H9 (cell line): Measurements from ENCODE around the gene PARD6B. TPM values are rescaled to one million over a fixed set of nuclear protein-coding genes. Genes with fewer than 3 reads are reported as not detected.
A peak's percentile ranks its signal among the peaks of the same experiment; 100 is the strongest.

Source experiments
- DNase-seq: peaks from one replicate; pipeline ENCODE4 v3.0.0-alpha.2; 2017
- H2AFZ ChIP-seq: one replicate; pipeline ENCODE4 v1.6.1; 2013; ENCODE audit warnings: mild to moderate bottlenecking, low read length, control low read depth, moderate library complexity
- H2AK5ac ChIP-seq: 2 replicates; pipeline ENCODE4 v1.6.1; 2013; ENCODE audit warnings: low read length, control low read depth, mixed read lengths; ENCODE audit not compliant: insufficient read length
- H2BK120ac ChIP-seq: one replicate; pipeline ENCODE4 v1.6.1; 2013; ENCODE audit warnings: low read depth, mild to moderate bottlenecking, low read length, control low read depth, inconsistent platforms; ENCODE audit not compliant: poor library complexity, severe bottlenecking
- H2BK12ac ChIP-seq: 2 replicates; pipeline ENCODE4 v1.6.1; 2013; ENCODE audit warnings: low read length, control low read depth, mixed read lengths, low read depth; ENCODE audit not compliant: insufficient read length
- H2BK15ac ChIP-seq: 2 replicates; pipeline ENCODE4 v1.6.1; 2013; ENCODE audit warnings: low read depth, low read length, control low read depth
- H2BK20ac ChIP-seq: one replicate; pipeline ENCODE4 v1.6.1; 2013; ENCODE audit warnings: low read depth, mild to moderate bottlenecking, low read length, control low read depth, inconsistent platforms; ENCODE audit not compliant: poor library complexity, severe bottlenecking
- H2BK5ac ChIP-seq: 2 replicates; pipeline ENCODE4 v1.6.1; 2013; ENCODE audit warnings: low read length, control low read depth, mixed read lengths; ENCODE audit not compliant: insufficient read length
- H3K14ac ChIP-seq: 2 replicates; pipeline ENCODE4 v1.6.1; 2013; ENCODE audit warnings: low read length, control low read depth; ENCODE audit not compliant: insufficient read depth
- H3K18ac ChIP-seq: 2 replicates; pipeline ENCODE4 v1.6.1; 2013; ENCODE audit warnings: low read depth, mild to moderate bottlenecking, mixed read lengths, low read length, control low read depth; ENCODE audit not compliant: insufficient read length
- H3K23ac ChIP-seq: 2 replicates; pipeline ENCODE4 v1.6.1; 2013; ENCODE audit warnings: low read length, control low read depth, mixed read lengths, low read depth; ENCODE audit not compliant: insufficient read length
- H3K23me2 ChIP-seq: 2 replicates; pipeline ENCODE4 v1.6.1; 2013; ENCODE audit warnings: low read depth, mild to moderate bottlenecking, mixed read lengths, low read length, control low read depth; ENCODE audit not compliant: insufficient read length, poor library complexity, severe bottlenecking
- H3K27ac ChIP-seq: 2 replicates; pipeline ENCODE4 v1.5.1; 2013; ENCODE audit warnings: low read length, control low read depth, mixed read lengths, low read depth; ENCODE audit not compliant: insufficient read length
- H3K27me3 ChIP-seq: 2 replicates; pipeline ENCODE4 v1.6.1; 2013; ENCODE audit warnings: low read length, control low read depth, inconsistent platforms; ENCODE audit not compliant: insufficient read depth
- H3K4ac ChIP-seq: 2 replicates; pipeline ENCODE4 v1.6.1; 2013; ENCODE audit warnings: low read depth, mild to moderate bottlenecking, control low read depth, inconsistent platforms, low read length, moderate library complexity
- H3K4me1 ChIP-seq: 2 replicates; pipeline ENCODE4 v1.6.1; 2013; ENCODE audit warnings: low read length, control low read depth, inconsistent platforms; ENCODE audit not compliant: insufficient read depth
- H3K4me2 ChIP-seq: 2 replicates; pipeline ENCODE4 v1.6.1; 2013; ENCODE audit warnings: low read length, control low read depth, mixed read lengths; ENCODE audit not compliant: insufficient read length, insufficient read depth
- H3K56ac ChIP-seq: 2 replicates; pipeline ENCODE4 v1.6.1; 2013; ENCODE audit warnings: low read depth, mild to moderate bottlenecking, mixed read lengths, low read length, control low read depth; ENCODE audit not compliant: insufficient read length
- H3K79me1 ChIP-seq: 2 replicates; pipeline ENCODE4 v1.6.1; 2013; ENCODE audit warnings: low read depth, mild to moderate bottlenecking, moderate library complexity, low read length, control low read depth, inconsistent platforms; ENCODE audit not compliant: insufficient read depth, poor library complexity, severe bottlenecking
- H3K79me2 ChIP-seq: 2 replicates; pipeline ENCODE4 v1.6.1; 2013; ENCODE audit warnings: low read length, control low read depth, inconsistent platforms; ENCODE audit not compliant: insufficient read depth
- H3K9ac ChIP-seq: 2 replicates; pipeline ENCODE4 v1.6.1; 2013; ENCODE audit warnings: low read length, control low read depth, mixed read lengths; ENCODE audit not compliant: insufficient read length; ENCODE audit errors: extremely low read depth
- H3K9me3 ChIP-seq: one replicate; pipeline ENCODE4 v1.6.1; 2013; ENCODE audit warnings: low read depth, low read length, inconsistent platforms; ENCODE audit not compliant: control insufficient read depth
- H3T11ph ChIP-seq: one replicate; pipeline ENCODE4 v1.6.1; 2013; ENCODE audit warnings: mild to moderate bottlenecking, low read length, control low read depth, inconsistent platforms
- H4K20me1 ChIP-seq: one replicate; pipeline ENCODE4 v1.6.1; 2013; ENCODE audit not compliant: control insufficient read depth, insufficient read length, insufficient read depth
- H4K5ac ChIP-seq: 2 replicates; pipeline ENCODE4 v1.6.1; 2013; ENCODE audit warnings: low read depth, mild to moderate bottlenecking, mixed read lengths, low read length, control low read depth; ENCODE audit not compliant: insufficient read length
- H4K8ac ChIP-seq: replicated peaks from 2 replicates; pipeline ENCODE4 v1.6.1; 2013; ENCODE audit warnings: low read length, control low read depth, mixed read lengths, low read depth; ENCODE audit not compliant: insufficient read length
- H4K91ac ChIP-seq: 2 replicates; pipeline ENCODE4 v1.6.1; 2013; ENCODE audit warnings: low read depth, mild to moderate bottlenecking, moderate library complexity, mixed read lengths, low read length, control low read depth; ENCODE audit not compliant: insufficient read length
- H3K27ac Mint-ChIP-seq, 3 experiments: 2 replicates in 2 of 3; 3 replicates in 1 of 3; pipeline ENCODE4 v1.8.0; 2020 to 2021; ENCODE audit warnings: mixed read lengths in 3 of 3, mild to moderate bottlenecking in 1 of 3, moderate library complexity in 1 of 3
- H3K27me3 Mint-ChIP-seq: 2 replicates; pipeline ENCODE4 v1.8.0; 2021; ENCODE audit warnings: low read depth, mild to moderate bottlenecking, moderate library complexity, mixed read lengths
- H3K36me3 Mint-ChIP-seq, 3 experiments: 2 replicates in 2 of 3; 3 replicates in 1 of 3; pipeline ENCODE4 v1.8.0; 2020 to 2021; ENCODE audit warnings: low read depth in 3 of 3, mixed read lengths in 3 of 3; ENCODE audit not compliant: insufficient read depth in 1 of 3
- H3K4me1 Mint-ChIP-seq, 2 experiments: 2 replicates each; pipeline ENCODE4 v1.8.0; 2020; ENCODE audit warnings: mixed read lengths in 2 of 2
- H3K4me3 Mint-ChIP-seq, 2 experiments: 2 replicates in 1 of 2; 3 replicates in 1 of 2; pipeline ENCODE4 v1.8.0; 2020 to 2021; ENCODE audit warnings: mild to moderate bottlenecking in 2 of 2, mixed read lengths in 2 of 2, moderate library complexity in 1 of 2
- H3K9me3 Mint-ChIP-seq, 2 experiments: 2 replicates in 1 of 2; 3 replicates in 1 of 2; pipeline ENCODE4 v1.8.0; 2020; ENCODE audit warnings: mild to moderate bottlenecking in 2 of 2, mixed read lengths in 2 of 2, moderate library complexity in 1 of 2
- WGBS: extraction: QIAGEN DNeasy Blood & Tissue Kit; methylation state at CpG from one replicate; pipeline ENCODE4 v1.1.7; 2013; ENCODE audit warnings: missing lambda C conversion rate, low lambda C conversion rate, mixed read lengths; ENCODE audit not compliant: insufficient read length; ENCODE audit errors: extremely low coverage; 5-methylcytosine and 5-hydroxymethylcytosine counted together
- total RNA-seq: library from RNA; stranded (reverse); gene quantifications from 2 replicates; pipeline ENCODE4 v1.2.1, GENCODE V29; 2021
- TF ChIP-seq, protein P1 (sequence below): fragments of 200-600 bp; sonication (generic); conservative IDR thresholded peaks from 3 replicates; pipeline ENCODE4 v1.8.0; 2021; ENCODE audit warnings: antibody characterized with exemption, mild to moderate bottlenecking

PARD6B gene
- total RNA-seq, 1 experiment from 2014 or later: 27.4 TPM

DNA sequence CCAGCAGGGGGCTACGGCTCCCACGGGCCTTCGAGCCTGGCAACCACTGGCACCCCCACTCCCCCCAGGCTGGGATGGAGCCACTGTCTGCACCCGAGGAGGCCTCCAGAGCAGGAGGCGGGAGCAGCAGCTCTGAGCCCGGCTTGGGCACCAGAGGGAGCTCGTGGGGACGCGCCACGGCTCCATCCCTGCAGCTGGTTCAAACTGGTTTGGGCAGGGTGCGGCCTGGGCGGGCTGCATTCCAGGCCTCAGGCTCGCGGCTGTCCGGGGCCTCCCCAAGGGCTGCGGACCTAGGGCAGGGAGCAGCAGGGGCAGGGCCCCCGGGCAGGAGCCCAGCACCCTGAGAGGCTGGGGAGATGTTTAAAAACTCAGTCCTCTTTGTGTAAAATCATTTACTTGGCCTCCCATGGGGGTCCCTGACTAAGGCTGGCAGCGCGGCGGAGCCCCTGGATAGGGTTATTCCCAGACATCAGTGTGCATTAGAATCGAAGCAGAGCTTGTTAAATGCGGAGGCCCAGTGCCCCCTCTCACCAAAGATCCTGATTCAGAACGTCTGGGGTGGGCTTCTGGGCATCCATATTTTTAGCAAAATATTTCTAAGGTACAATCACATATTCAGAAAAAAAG is 59.4 kb downstream of the PARD6B start:
- peak overlapping the region; percentile 1 for H3K18ac ChIP-seq
- H4K8ac ChIP-seq: no peak overlapping the region
- no peak overlapping the region for H2AK5ac ChIP-seq
- no peak overlapping the region for H3K23ac ChIP-seq
- no peaks in the 10 kb centered on the region for H3K4me1 ChIP-seq
- no peak overlapping the region for H4K5ac ChIP-seq
- H3K27me3 ChIP-seq: no peaks in the 10 kb centered on the region
- H3K56ac ChIP-seq: no peak overlapping the region
- H3K4ac ChIP-seq: no peak overlapping the region; the same call in 1 of the 2 replicates
- no peaks in the 10 kb centered on the region for H3K36me3 Mint-ChIP-seq
- H2BK15ac ChIP-seq: no peak overlapping the region
- peaks cover 11% of the 10 kb centered on the region; the same call in 1 of the 2 replicates for H3K27me3 Mint-ChIP-seq
- H3K14ac ChIP-seq: peak overlapping the region; percentile 38; the same call in 1 of the 2 replicates
- peak overlapping the region; percentile 4 for H3K9ac ChIP-seq
- peak overlapping the region; percentile 68 to 83 (median 83); a peak in 3 of 7 replicates for H3K27ac Mint-ChIP-seq
- peak; percentile 94 for DNase-seq
- H3K4me1 Mint-ChIP-seq: peaks cover 20 to 40% of the 10 kb centered on the region in 2 experiments
- no peak overlapping the region for H2BK20ac ChIP-seq
- no peak overlapping the region for H4K91ac ChIP-seq
- no peaks in the 10 kb centered on the region for H3K9me3 Mint-ChIP-seq
- H3K4me3 Mint-ChIP-seq: no peak overlapping the region
- no peaks in the 10 kb centered on the region for H3K9me3 ChIP-seq
- no peaks in the 10 kb centered on the region for H3K79me1 ChIP-seq
- no peaks in the 10 kb centered on the region for H3K23me2 ChIP-seq
- H2BK5ac ChIP-seq: no peak overlapping the region
- H2AFZ ChIP-seq: no peak overlapping the region
- TF ChIP-seq, protein P1, sequence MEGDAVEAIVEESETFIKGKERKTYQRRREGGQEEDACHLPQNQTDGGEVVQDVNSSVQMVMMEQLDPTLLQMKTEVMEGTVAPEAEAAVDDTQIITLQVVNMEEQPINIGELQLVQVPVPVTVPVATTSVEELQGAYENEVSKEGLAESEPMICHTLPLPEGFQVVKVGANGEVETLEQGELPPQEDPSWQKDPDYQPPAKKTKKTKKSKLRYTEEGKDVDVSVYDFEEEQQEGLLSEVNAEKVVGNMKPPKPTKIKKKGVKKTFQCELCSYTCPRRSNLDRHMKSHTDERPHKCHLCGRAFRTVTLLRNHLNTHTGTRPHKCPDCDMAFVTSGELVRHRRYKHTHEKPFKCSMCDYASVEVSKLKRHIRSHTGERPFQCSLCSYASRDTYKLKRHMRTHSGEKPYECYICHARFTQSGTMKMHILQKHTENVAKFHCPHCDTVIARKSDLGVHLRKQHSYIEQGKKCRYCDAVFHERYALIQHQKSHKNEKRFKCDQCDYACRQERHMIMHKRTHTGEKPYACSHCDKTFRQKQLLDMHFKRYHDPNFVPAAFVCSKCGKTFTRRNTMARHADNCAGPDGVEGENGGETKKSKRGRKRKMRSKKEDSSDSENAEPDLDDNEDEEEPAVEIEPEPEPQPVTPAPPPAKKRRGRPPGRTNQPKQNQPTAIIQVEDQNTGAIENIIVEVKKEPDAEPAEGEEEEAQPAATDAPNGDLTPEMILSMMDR: peak; percentile 81
- WGBS: no CpG with 5 or more reads among the region's 23 CpGs
- H2BK12ac ChIP-seq: no peak overlapping the region
- H3K4me2 ChIP-seq: no peak overlapping the region
- H2BK120ac ChIP-seq: peak overlapping the region; percentile 40
- no peaks in the 10 kb centered on the region for H3K79me2 ChIP-seq
- H3K27ac ChIP-seq: no peak overlapping the region
- no peaks in the 10 kb centered on the region for H4K20me1 ChIP-seq
- H3T11ph ChIP-seq: no peak overlapping the region
